ENCODE results near the gene REPS2.
A peak's percentile ranks its signal among the peaks of the same experiment; 100 is the strongest.
"Not testable (repeated sequence)": the region's sequence is repeated elsewhere in the genome, so short reads cannot be mapped to it uniquely, and the experiment has no call there.

The REPS2 gene

GRCh38 chrX:16964976-16965375 lies 18.5 kb downstream of the REPS2 start:
- DNase-seq: not testable (repeated sequence)

- no peak for DNase-seq
Measured at GRCh38 chrX:16966752-16967448, 20.4 kb downstream of the REPS2 start.

GRCh38 chrX:16968753-16969152 lies 22.3 kb downstream of the REPS2 start:
- DNase-seq: not testable (repeated sequence)

- peak; percentile 23 for DNase-seq
Measured at GRCh38 chrX:16970977-16971376, 24.5 kb downstream of the REPS2 start.

GRCh38 chrX:16971694-16972093 lies 25.2 kb downstream of the REPS2 start:
- DNase-seq: no peak

- DNase-seq: no peak
Measured at GRCh38 chrX:16975233-16975632, 28.8 kb downstream of the REPS2 start.

- DNase-seq: no peak
Measured at GRCh38 chrX:16977771-16978170, 31.3 kb downstream of the REPS2 start.

GRCh38 chrX:16978193-16978984 lies 31.9 kb downstream of the REPS2 start:
- DNase-seq: no peak

GRCh38 chrX:16979226-16979625 lies 32.8 kb downstream of the REPS2 start:
- no peak for DNase-seq

GRCh38 chrX:16981209-16981608 lies 34.8 kb downstream of the REPS2 start:
- DNase-seq: no peak

GRCh38 chrX:16981980-16982379 lies 35.5 kb downstream of the REPS2 start:
- DNase-seq: no peak

GRCh38 chrX:16983051-16983450 lies 36.6 kb downstream of the REPS2 start:
- DNase-seq: no peak

GRCh38 chrX:16985286-16985685 lies 38.8 kb downstream of the REPS2 start:
- no peak for DNase-seq

- no peak for DNase-seq
Measured at GRCh38 chrX:16986169-16986568, 39.7 kb downstream of the REPS2 start.

GRCh38 chrX:16989750-16990149 lies 43.3 kb downstream of the REPS2 start:
- no peak for DNase-seq

GRCh38 chrX:16990839-16991238 lies 44.4 kb downstream of the REPS2 start:
- no peak for DNase-seq

GRCh38 chrX:16992445-16992844 lies 46.0 kb downstream of the REPS2 start:
- DNase-seq: no peak

- DNase-seq: no peak
Measured at GRCh38 chrX:16992951-16993350, 46.5 kb downstream of the REPS2 start.

- no peak for DNase-seq
Measured at GRCh38 chrX:16993791-16994318, 47.4 kb downstream of the REPS2 start.

- no peak for DNase-seq
Measured at GRCh38 chrX:16994736-16995135, 48.3 kb downstream of the REPS2 start.

GRCh38 chrX:16997313-16997712 lies 50.9 kb downstream of the REPS2 start:
- no peak for DNase-seq

- DNase-seq: no peak
Measured at GRCh38 chrX:16999275-16999674, 52.8 kb downstream of the REPS2 start.

GRCh38 chrX:17000751-17001150 lies 54.3 kb downstream of the REPS2 start:
- DNase-seq: no peak

GRCh38 chrX:17005712-17006368 lies 59.4 kb downstream of the REPS2 start:
- no peak for DNase-seq
